IPS DF 4.7 (cell line): ENCODE measurements around the gene GLIS1.

ENCODE experiments used
- DNase-seq: peaks from one replicate; pipeline ENCODE4 v3.0.0-alpha.2; 2013; ENCODE audit warnings: low spot score; ENCODE audit errors: extremely low read depth

GLIS1 gene

DNA sequence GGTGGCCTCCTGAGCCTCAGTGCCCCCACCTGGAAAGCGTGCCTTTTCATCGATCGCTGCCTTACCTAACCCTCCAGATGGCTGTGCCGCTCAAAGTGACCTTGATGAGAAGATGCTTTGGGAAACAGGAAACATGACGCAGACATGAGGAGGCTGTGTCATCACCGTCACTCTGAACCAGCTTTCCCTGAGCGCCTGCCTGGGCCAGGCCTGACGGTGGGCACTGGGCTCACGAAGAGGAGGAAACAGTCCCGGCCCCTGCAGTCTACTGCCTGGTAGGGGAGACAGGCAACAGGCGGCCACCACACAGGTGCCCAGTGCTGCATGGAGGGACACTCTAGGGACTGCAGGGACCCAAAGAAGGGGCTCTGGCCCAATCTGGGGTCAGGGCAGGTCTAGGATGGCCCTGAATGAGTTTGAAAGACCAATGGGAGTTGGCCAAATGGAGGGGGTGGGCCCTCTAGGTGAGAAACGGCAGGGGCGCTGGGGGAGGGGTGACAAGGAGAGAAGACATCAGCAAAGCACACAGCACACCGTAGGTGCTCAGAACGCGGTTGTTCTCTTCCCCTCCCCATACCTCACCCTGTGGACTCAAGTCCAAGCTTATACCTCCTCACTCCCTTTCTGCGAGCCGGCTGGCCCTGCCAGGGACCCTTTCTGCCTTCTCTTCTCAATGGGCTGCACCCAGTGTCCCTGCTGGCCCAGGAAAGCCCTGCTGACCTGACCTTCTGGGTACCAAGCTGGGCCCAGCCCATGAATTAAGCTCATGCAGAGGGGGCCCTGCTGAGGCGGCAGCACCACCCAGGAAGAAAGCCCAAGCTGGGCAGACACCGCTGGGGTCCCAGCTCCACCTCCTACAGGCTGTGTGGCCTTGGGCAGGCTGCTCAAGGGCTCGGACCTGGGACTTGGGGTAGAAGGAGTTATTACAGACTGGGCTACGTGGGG, 44.9 kb downstream of the GLIS1 start:
- no peak for DNase-seq

DNA sequence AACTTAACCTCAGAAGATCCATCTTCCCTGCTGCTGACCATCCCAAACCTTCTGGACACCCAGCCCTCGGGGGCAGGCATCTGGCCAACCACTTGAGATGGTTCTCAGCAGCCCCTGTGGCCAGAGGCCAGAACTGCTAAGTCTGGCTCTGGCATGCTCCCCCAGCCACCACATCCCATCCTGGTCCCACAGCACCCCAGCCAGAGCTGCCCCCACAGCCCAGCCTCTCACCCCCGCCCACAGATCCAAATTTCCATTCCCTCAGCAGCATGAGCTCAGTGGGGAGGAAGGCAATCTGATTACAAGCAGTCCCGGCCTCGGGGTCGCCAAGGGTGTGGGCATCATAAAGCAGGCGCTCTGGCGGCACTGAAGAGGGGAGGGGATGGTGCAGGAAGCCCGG, 45.6 kb downstream of the GLIS1 start:
- DNase-seq, result no peak

DNA sequence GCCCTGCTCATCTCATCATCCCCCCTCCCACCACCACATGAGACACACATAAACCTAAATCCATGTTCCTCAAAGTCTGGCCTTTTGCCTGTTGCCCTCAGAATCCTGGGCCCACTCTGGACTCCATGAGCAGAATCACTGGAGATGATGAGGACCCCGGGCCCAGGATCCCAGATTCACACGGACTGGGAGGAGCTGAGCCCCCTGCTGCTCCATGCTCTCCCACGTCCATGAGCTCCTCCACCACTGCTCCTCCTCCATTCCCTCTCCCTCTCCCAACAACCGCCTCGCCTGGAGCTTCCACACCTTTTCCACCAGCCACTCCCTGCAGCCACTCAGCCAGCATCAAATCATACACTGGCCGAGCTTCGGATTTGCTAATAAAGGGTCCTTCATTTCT, 47.6 kb downstream of the GLIS1 start:
- DNase-seq, result no peak

DNA sequence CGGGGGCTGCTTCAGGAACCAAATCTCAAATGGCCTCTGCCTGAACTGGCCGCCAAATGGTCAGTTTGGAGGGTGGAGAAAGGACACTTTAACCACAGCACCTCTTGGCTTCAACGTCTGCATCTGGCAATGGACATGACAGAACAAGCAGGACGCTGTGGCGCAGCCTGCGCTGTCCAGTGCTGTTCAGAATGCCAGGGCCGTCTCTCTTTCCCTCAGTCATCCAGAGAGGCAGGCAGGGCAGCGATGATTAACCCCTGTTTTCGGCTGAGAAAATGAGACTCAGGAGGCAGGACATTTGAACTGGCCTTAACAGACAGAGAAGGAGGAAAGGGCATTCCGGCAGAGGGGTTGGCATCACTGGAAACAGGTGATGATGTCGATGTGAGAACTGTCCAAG, 48.6 kb downstream of the GLIS1 start:
- DNase-seq, result no peak

GRCh38 chr1:53689736-53690326, 49.1 kb downstream of the GLIS1 start:
- no peak for DNase-seq

DNA sequence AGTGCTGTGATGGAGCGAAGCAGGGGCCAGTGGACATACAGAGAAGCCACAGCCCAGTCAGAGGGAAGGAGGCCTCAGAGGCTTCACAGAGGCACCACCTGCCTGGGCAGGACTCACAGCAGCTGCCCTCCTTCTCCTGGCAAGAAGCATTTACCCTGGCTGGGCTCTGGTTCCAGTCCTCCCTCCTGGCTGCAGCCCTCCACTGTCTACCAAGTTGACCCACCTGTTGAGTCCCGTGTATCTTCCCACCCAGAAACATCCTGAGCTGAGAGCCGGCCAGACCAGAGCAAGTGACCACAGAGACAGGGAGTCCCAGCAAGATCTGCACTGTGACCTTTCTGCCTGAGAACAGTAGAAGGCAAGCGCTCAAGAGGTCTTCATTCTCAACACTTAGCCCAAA, 49.7 kb downstream of the GLIS1 start:
- DNase-seq, result no peak

DNA sequence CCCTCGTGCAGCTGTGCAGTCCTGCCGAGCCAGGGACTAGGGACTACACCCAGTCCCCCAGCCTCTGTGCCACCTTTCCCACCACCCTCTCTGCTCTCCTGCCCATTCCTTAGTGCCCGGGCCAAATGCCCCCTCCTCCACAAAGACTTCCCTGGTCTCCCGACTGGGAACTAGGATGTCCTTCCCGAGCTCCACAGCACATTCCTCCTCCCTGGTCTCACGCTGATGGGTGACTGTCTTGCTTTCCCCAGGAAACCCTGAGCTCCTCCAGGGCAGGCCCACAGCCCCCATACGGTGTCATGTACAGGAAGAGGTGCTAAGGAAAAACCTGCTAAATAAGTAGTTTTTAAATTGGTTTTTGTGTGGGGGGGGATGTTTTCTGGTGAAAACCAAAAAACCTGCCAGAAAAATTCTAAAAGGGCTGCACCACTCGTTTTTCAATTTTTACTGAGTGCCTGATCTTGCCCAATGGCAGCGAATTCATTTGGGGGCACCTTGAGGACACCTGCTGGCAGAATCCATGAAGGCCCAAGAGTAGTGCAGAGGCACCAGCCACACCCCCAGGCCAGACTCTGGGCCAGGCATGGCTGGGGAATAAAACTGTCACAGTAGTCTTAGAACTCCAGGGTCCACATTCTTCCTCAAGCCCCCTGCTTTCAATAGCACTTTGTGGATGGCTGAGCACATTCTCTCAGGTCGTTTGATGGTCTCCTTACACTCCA, 50.4 kb downstream of the GLIS1 start:
- DNase-seq, result no peak

DNA sequence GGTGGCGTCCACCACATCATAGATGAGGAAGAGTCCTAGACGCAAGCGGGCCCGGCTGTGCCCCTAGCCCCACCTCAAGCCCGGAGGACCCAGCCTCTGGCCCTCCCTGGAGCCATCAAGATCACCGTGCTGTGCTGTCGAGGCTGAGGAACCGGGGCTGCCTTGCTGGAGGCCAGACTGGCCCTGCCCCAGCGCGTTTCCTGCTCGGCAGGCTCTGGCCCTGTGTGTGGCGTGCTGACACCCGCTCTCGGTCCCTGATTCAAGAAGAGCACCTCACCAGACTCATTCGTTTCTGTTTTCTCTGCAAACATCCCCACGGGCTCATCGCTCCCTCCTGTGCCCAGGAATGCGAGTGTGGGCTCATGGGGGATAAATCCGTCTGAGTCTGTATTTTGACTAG, 51.1 kb downstream of the GLIS1 start:
- no peak for DNase-seq

GRCh38 chr1:53687426-53687825, 51.5 kb downstream of the GLIS1 start:
- no peak for DNase-seq

DNA sequence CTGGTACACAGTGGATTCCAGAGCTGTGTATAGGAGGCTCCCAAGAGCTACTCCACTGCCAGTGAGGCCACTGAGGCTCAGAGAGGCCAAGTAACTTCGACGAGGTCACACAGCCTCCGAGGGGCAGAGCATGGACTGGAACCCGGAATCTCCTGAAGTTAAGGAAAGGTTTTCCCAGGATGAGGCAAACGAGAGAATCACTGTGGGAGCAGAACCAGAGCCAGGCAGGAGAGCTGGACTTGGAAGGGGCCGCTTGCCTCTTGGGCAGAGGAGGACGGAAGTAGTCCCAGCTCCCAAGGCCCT, 52.0 kb downstream of the GLIS1 start:
- DNase-seq, result no peak

DNA sequence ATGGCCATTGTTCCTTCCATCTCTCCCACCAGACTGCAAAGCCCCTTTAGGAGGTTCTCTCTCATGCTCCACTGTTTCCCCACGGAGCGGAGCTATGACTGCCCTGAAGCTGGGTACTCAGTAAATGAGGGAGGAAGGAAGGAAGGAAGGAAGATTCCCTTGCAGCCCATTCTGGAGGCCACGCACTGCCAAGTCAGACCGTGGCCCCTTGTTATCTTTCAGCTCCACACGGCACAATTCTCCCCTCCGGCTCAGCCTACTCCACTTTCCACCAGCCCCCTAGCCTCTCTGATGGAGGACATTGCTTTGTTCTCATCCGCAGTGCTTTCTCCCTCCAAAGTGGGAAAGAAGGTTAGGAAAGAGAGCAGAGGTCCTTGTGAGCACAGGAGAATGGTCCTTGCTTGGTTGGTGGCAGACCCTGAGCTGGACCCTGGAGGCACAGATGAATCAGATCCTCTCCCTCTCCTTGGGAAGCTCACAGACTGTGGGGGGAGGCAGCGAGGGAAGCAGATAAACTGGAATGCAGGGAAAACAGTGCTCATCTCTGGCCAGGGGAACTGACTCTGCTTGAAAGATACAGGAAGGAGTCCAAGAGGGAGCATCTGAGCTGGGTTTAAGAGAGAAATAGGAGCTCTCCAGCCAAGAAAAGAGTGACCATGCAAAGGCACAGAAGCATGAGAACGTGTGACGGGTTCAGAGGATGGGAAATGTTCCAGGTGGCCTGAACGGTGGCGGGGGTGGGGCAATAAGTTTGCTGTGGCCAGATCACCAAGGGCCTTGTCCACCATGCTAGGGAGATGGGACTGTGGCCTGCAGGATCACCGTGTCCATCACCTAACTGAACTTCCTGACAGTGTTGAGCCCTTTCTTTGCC, 52.6 kb downstream of the GLIS1 start:
- DNase-seq, result no peak

DNA sequence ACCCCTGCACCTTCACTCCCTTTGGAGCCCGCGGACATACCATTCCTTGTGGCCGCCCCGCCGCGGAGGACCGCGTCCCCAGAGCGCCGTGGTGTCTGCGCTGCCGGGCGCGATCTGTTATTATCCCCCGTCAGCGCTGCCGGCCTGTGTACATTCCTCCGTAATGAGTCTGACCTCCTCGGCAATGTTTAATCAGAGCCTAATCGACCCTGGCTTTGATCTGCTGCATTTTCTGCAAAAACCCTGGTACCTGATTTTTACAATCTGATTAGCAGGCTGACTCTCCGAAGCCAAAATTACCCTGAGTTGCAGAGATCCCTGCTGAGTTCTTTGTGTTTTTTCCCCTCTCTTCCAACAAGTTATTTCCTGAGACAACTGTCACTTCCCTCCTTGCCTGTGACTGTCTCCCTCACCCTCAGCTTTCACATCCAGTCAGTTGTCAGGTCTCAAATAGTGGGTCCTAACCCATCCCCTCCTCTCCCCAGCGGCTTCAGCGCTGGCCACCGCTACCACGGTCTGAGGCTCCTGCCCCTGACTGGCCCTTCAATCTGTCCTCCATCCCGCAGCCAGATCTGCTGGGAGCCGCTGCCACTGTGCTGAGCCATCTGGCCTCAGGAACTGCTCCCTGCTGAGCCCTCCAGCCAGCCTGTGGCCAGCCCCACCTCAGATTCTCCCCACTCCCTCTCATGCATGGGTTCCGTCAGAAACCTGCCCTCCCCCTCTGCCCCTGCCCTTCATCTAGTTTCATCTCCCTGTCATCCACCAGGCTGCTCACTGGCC, 53.5 kb downstream of the GLIS1 start:
- no peak for DNase-seq

- DNase-seq, result no peak
Observed at GRCh38 chr1:53684741-53685140, 54.2 kb downstream of the GLIS1 start.

DNA sequence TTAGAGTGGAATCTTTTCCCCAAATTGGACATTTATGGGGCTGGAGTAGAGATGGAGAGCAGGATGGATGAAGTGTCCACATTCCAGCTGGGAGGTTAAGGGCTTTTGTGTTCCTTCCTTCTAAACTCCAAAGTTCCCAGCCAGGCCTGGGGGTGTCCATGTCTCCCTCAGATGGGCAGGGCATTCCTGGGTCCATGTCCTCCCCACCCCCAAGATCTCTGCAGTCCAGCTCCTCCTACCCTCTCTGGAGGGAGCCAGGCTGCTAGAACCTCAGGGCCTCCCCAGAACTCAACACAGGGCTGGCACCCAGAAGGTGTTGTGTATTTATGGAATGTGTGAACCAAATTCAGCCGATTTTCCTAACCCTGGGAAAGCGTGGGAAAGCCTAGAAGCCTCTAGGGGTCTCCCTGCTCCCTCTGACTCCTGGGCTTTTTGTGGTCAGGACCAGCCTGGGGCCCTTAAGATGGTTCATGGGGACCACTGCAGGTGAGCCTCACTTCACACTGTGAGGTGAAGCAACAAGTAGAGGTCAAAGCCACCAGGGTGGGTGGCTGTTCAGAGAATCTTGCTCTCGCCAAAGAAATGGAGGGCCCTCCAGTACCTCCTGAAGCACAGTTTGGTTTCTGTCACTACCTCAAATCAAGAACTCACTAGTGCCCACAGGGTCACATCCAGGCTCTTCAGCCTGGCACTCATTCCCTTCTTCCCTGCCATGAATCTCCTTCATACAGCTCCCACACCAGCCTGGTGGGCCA, 54.8 kb downstream of the GLIS1 start:
- DNase-seq, result no peak

DNA sequence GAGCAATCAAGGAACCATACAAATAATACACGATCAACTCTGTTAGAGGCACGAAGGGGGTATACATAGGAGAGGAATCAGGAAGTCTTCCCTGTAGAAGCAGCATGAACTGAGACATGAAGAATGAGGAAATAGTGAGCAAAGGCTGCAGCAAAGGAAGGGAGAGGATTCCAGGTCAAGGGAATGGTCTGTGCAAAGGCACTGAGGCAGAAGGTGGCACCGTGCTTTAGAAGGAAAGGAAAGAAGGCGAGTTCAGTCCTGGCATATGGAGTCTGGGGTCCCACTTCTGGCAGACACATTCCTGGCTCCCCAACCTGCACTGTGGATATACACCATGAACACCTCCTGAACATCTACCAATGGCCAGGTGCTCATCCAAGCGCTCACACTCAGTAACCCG, 56.1 kb downstream of the GLIS1 start:
- DNase-seq, result no peak

GRCh38 chr1:53681977-53682685, 56.8 kb downstream of the GLIS1 start:
- peak; percentile 46 for DNase-seq

DNA sequence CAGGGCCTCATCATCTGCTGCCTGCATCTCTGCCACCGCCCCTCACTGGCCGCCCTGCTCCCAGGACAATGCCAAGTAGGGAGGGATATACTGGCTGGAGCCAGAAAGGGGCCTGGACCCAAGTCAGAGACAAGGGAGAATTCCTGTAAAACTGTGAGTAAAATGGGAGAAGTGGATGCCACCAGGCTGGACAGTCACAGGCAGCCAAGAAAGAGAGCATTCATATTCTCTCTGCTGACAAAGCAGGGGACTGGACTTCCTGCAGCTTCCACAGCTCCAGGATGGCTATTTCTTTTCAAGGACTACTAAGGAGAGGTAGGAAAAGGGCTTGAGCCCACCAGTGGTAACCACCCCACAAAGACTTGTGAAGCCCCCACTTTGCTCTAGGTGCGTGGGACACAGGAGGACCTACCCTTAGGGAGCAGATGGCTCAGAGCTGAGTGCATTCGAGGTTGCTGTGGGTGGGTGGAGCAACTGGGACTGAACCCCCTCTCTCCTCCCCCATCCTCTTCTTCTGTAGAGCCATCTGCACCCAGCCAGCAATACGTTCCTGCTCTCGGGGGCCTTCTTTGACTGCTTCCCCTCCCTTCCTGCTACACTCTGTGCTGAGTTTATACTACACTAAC, 57.5 kb downstream of the GLIS1 start:
- no peak for DNase-seq

GRCh38 chr1:53680868-53681267, 58.1 kb downstream of the GLIS1 start:
- no peak for DNase-seq
